Gastrocnemius medialis (tissue), 4 donors: ENCODE results near the gene ZNF778.

Experiments
- CTCF ChIP-seq, 5 experiments: fragments of 450-650 bp in 3 of 5; fragments of 200-600 bp in 2 of 5; sonication (generic) in 2 of 5; IDR thresholded peaks in 4 of 5; conservative IDR thresholded peaks in 1 of 5; 1 replicate in 4 of 5; 2 replicates in 1 of 5; pipeline ENCODE4 v1.5.1; 2016 to 2019; ENCODE audit warnings: antibody characterized with exemption in 5 of 5, mild to moderate bottlenecking in 3 of 5, moderate library complexity in 3 of 5
- POLR2A ChIP-seq, 2 donors: fragments of 450-650 bp; IDR thresholded peaks; one replicate each; pipeline ENCODE4 v1.6.1; 2017; ENCODE audit warnings: antibody characterized with exemption in 2 of 2, mild to moderate bottlenecking in 2 of 2, moderate library complexity in 2 of 2

- TF ChIP-seq CTCF (IDR thresholded peaks at IDR 0.05 in 4 of 5, conservative IDR thresholded peaks at IDR 0.05 in 1 of 5) (no peak), POLR2A (IDR thresholded peaks at IDR 0.05) (no peak)
These were observed 30.9 kb downstream of the ZNF778 start for GRCh38 chr16:89248196-89248982.
